ENCODE measurements around the gene LRRK1. TPM values are rescaled to one million over a fixed set of nuclear protein-coding genes. Genes with fewer than 3 reads are reported as not detected.

LRRK1 gene
- total RNA-seq, 4 donors from 2014 or later: 52.7 to 107 (median 82.7) TPM

DNA sequence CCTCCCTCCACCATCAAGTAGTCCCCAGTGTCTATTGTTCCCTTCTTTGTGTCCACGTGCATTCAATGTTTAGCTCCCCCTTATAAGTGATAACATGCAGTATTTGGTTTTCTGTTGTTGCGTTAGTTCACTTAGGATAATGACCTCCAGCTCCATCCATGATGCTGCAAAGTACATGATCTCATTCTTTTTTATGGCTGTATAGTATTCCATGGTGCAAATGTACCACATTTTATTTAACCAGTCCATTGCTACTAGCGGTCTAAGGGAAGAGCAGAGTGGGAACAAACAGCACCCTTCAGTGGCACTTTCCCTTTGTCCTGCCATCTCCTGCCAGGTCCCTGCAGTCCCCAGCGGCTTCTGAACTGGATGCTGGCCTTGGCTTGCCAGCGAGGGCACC lies 69.1 kb downstream of the LRRK1 start:
- H3K36me3 ChIP-seq: no peaks in the 10 kb centered on the region
- H3K4me1 ChIP-seq: peaks cover 0 to 27% (median 19%) of the 10 kb centered on the region in 4 donors
- in situ Hi-C loops (cut with MboI; ENCODE audit: low pct_ligation_motif_present in 1 of 4, low pct_unique_long_range_greater_than_20kb in 1 of 4, low sequenced_read_pairs in 3 of 4) (no loop called here), intact Hi-C loops (cut with DNase I; ENCODE audit: low total_unique reads) (no loop called here)
- DNase-seq: no peak
- no peak overlapping the region for H3K4me3 ChIP-seq
- no peak overlapping the region for H3K27ac ChIP-seq
- no peaks in the 10 kb centered on the region for H3K9me3 ChIP-seq
- no peak for TF ChIP-seq POLR2A (IDR thresholded peaks at IDR 0.05)
- TF ChIP-seq POLR2AphosphoS5 (IDR thresholded peaks at IDR 0.05): no peak
- TF ChIP-seq EP300 (IDR thresholded peaks at IDR 0.05; ENCODE audit: low read depth): no peak
- TF ChIP-seq, protein P1, sequence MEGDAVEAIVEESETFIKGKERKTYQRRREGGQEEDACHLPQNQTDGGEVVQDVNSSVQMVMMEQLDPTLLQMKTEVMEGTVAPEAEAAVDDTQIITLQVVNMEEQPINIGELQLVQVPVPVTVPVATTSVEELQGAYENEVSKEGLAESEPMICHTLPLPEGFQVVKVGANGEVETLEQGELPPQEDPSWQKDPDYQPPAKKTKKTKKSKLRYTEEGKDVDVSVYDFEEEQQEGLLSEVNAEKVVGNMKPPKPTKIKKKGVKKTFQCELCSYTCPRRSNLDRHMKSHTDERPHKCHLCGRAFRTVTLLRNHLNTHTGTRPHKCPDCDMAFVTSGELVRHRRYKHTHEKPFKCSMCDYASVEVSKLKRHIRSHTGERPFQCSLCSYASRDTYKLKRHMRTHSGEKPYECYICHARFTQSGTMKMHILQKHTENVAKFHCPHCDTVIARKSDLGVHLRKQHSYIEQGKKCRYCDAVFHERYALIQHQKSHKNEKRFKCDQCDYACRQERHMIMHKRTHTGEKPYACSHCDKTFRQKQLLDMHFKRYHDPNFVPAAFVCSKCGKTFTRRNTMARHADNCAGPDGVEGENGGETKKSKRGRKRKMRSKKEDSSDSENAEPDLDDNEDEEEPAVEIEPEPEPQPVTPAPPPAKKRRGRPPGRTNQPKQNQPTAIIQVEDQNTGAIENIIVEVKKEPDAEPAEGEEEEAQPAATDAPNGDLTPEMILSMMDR (IDR thresholded peaks at IDR 0.05): no peak
- 99 to 100% methylated on average over 3 to 5 of the region's 5 CpGs for WGBS, 2 donors (ENCODE audit: low coverage in 1 of 2)
- H3K27me3 ChIP-seq: no peaks in the 10 kb centered on the region

DNA sequence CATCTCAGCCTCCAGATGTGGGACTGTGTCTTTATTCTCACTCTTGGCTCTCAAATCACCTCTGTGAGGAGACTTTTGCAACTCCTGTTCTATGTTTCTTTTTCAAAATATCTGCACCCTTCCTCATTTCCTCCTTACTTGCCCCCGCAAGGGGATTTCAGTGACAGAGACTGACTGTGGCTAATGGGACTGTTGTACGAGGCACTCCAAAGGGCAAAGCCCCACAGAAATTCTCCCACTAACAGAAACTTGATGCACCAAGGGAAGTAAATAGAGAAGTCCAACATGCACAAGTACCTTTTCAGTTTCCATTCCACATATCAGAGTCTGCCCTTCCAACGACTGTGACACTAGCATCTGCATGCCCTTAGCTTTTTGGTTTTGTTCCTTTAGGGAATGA lies 69.7 kb downstream of the LRRK1 start:
- Histone ChIP-seq H3K27me3 (no peaks in the 10 kb centered on the region), H3K4me3 (no peak overlapping the region), H3K36me3 (no peaks in the 10 kb centered on the region), H3K9me3 (no peaks in the 10 kb centered on the region), H3K4me1 (peaks cover 0 to 27% (median 19%) of the 10 kb centered on the region in 4 donors), H3K27ac (no peak overlapping the region)
- intact Hi-C loops (cut with DNase I; ENCODE audit: low total_unique reads) (no loop called here), in situ Hi-C loops (cut with MboI; ENCODE audit: low pct_ligation_motif_present in 1 of 4, low pct_unique_long_range_greater_than_20kb in 1 of 4, low sequenced_read_pairs in 3 of 4) (no loop called here)
- no peak for TF ChIP-seq POLR2AphosphoS5 (IDR thresholded peaks at IDR 0.05)
- TF ChIP-seq, protein P1 (IDR thresholded peaks at IDR 0.05): no peak
- no peak for TF ChIP-seq EP300 (IDR thresholded peaks at IDR 0.05; ENCODE audit: low read depth)
- no peak for TF ChIP-seq POLR2A (IDR thresholded peaks at IDR 0.05)
- DNase-seq: no peak
- WGBS, 2 donors (ENCODE audit: low coverage in 1 of 2): 74 to 75% methylated on average over 3 of the region's 3 CpGs

DNA sequence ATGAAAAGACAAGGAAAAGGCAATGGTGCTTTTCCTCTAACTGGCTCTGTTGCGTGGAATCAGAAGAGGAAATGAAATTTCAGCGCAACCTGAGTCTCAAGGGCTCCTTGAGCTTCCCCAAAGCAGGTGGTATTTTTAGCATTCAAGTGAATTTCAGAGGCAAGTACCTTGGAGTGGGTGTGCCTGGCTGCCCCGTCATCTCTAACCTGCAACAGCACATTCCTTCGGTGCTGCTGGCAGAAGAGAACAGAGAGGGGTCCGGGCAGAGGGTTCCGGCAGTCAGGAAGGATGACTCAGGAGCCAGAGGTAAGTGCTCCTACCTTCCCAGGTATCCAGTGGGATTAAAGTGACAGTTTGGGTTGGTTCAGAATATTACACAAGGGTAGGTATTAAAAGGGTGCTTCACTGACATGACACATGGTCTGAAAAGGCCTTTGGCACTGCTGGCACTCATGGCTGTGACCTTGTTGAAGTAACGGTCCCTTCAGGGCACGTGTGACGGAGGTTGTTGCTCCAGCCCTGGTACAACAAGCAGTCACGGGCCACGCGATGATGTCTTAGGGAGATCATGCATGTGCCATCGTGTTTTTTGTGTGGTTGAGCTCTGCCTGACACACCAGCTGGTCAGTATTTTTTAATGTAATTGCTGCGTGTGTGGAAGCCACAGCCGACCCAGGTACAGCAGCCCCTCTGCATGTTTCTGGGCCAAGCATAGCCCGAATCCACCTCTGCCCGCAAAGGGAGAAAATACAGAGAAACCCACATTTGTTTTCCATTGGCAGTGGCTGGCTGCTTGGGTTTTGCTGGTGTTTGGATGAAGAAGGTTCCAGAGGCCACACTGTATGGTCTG lies 75.7 kb downstream of the LRRK1 start:
- in situ Hi-C loops (cut with MboI; ENCODE audit: low pct_ligation_motif_present in 1 of 4, low pct_unique_long_range_greater_than_20kb in 1 of 4, low sequenced_read_pairs in 3 of 4): no loop called here
- H3K27ac ChIP-seq: no peak overlapping the region
- 82 to 92% methylated on average over 3 to 17 of the region's 17 CpGs for WGBS, 2 donors (ENCODE audit: low coverage in 1 of 2)

More for the DNA sequence above, 75.7 kb downstream of the LRRK1 start:
- intact Hi-C loops (cut with DNase I; ENCODE audit: low total_unique reads): no loop called here
- H3K9me3 ChIP-seq: no peaks in the 10 kb centered on the region
- TF ChIP-seq EP300 (IDR thresholded peaks at IDR 0.05; ENCODE audit: low read depth) (no peak), POLR2A (IDR thresholded peaks at IDR 0.05) (no peak), POLR2AphosphoS5 (IDR thresholded peaks at IDR 0.05) (no peak)
- TF ChIP-seq, protein P1 (IDR thresholded peaks at IDR 0.05): no peak
- no peak overlapping the region for H3K4me3 ChIP-seq
- no peaks in the 10 kb centered on the region for H3K36me3 ChIP-seq
- H3K4me1 ChIP-seq: peaks cover 0 to 11% (median 2%) of the 10 kb centered on the region in 4 donors
- no peak for DNase-seq
- no peaks in the 10 kb centered on the region for H3K27me3 ChIP-seq

All from transverse colon (tissue), 4 donors.